Endothelial cell (in vitro differentiated cells): ENCODE data around the gene PTCHD1. TPM values are rescaled to one million over a fixed set of nuclear protein-coding genes. Genes with fewer than 3 reads are reported as not detected.

ENCODE experiments used
- DNase-seq: peaks from one replicate; pipeline ENCODE4 v3.0.0; 2021; ENCODE audit warnings: low spot score
- H3K27ac Mint-ChIP-seq: one replicate; pipeline ENCODE4 v1.8.0; 2021; ENCODE audit warnings: mixed read lengths, inconsistent platforms; ENCODE audit not compliant: unreplicated experiment
- H3K27me3 Mint-ChIP-seq: one replicate; pipeline ENCODE4 v1.8.0; 2021; ENCODE audit warnings: mild to moderate bottlenecking, moderate library complexity, mixed read lengths, inconsistent platforms; ENCODE audit not compliant: unreplicated experiment
- H3K36me3 Mint-ChIP-seq: one replicate; pipeline ENCODE4 v1.8.0; 2021; ENCODE audit warnings: mild to moderate bottlenecking, low read depth, mixed read lengths, inconsistent platforms; ENCODE audit not compliant: unreplicated experiment
- H3K4me1 Mint-ChIP-seq: one replicate; pipeline ENCODE4 v1.8.0; 2021; ENCODE audit warnings: mild to moderate bottlenecking, mixed read lengths, inconsistent platforms; ENCODE audit not compliant: unreplicated experiment
- H3K4me3 Mint-ChIP-seq: one replicate; pipeline ENCODE4 v1.8.0; 2021; ENCODE audit warnings: mild to moderate bottlenecking, mixed read lengths, inconsistent platforms; ENCODE audit not compliant: unreplicated experiment
- H3K9me3 Mint-ChIP-seq: one replicate; pipeline ENCODE4 v1.8.0; 2021; ENCODE audit warnings: mixed read lengths, inconsistent platforms; ENCODE audit not compliant: unreplicated experiment
- total RNA-seq: library from RNA; stranded (reverse); fragmentation: NEBNext Ultra II Directional; extraction: Animal tissue kit (Norgen Biotek cat#: 25700); gene quantifications from one replicate; pipeline ENCODE4 v1.2.1, GENCODE V29; 2021; ENCODE audit not compliant: unreplicated experiment
- TF ChIP-seq, protein P1 (sequence below): fragments of 200-600 bp; sonication (generic); IDR thresholded peaks from one replicate; pipeline ENCODE4 v1.5.0; 2021; ENCODE audit warnings: antibody characterized with exemption; ENCODE audit not compliant: unreplicated experiment

The PTCHD1 gene
- total RNA-seq, 1 donor from 2014 or later: 0.87 TPM

DNA sequence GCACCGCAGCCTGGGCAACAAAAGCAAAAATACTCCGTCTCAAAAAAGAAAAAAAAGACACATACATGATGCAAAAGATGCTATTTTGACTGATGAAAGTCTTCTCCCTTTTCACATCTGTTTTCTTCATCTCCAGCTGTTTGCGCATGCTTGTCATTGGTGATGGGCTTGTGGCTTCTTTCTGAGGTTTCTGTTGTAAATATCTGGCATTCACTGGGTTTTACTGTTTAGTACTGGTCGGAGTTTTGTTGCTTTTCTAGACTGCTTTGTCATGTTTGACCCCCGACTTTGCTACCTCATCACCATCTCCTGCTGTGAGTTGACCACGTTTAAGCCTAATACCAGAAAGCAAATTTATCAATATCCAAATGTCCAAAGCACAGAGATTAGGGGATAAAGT, 34.4 kb downstream of the PTCHD1 start:
- no peaks in the 10 kb centered on the region for H3K36me3 Mint-ChIP-seq
- H3K9me3 Mint-ChIP-seq: no peaks in the 10 kb centered on the region
- no peaks in the 10 kb centered on the region for H3K27me3 Mint-ChIP-seq
- H3K4me1 Mint-ChIP-seq: no peaks in the 10 kb centered on the region
- DNase-seq: no peak
- TF ChIP-seq, protein P1, sequence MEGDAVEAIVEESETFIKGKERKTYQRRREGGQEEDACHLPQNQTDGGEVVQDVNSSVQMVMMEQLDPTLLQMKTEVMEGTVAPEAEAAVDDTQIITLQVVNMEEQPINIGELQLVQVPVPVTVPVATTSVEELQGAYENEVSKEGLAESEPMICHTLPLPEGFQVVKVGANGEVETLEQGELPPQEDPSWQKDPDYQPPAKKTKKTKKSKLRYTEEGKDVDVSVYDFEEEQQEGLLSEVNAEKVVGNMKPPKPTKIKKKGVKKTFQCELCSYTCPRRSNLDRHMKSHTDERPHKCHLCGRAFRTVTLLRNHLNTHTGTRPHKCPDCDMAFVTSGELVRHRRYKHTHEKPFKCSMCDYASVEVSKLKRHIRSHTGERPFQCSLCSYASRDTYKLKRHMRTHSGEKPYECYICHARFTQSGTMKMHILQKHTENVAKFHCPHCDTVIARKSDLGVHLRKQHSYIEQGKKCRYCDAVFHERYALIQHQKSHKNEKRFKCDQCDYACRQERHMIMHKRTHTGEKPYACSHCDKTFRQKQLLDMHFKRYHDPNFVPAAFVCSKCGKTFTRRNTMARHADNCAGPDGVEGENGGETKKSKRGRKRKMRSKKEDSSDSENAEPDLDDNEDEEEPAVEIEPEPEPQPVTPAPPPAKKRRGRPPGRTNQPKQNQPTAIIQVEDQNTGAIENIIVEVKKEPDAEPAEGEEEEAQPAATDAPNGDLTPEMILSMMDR: no peak
- no peak overlapping the region for H3K4me3 Mint-ChIP-seq
- H3K27ac Mint-ChIP-seq: no peak overlapping the region

DNA sequence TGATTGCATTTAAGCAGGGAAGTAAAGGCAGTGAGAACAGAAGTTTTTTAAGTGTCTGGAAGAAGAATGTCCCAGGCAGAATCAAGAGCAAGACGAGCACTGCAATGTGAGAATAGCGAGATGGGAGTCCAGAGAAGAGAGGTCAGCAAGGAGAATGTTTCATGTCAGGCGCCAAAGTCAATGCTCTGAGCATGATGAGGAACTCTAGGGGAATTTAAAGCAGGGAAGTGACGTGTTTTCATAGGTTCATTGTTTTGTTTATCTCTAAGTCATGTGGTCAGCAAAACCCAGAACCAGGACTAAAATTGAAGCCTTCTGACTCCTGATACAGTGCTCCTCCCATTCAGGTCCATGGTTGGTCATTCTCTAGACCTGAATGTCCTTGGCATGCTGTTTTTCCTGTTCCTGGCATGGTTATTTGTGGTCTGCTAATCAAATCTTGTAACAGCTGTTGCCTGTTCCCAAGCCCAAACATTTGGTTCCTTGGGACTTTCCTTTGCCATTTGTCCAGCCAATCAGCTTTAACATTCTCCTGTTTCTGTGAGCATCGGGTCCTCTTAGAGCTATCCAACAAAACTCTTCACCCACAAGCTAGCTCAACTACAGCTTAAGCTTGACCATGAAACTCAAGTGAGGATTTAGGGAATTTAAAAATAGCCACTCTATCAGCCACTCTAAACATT, 37.7 kb downstream of the PTCHD1 start:
- H3K27ac Mint-ChIP-seq: no peak overlapping the region
- H3K27me3 Mint-ChIP-seq: no peaks in the 10 kb centered on the region
- no peak overlapping the region for H3K4me3 Mint-ChIP-seq
- no peak for DNase-seq
- peaks cover 5% of the 10 kb centered on the region for H3K4me1 Mint-ChIP-seq
- no peaks in the 10 kb centered on the region for H3K9me3 Mint-ChIP-seq
- TF ChIP-seq, protein P1: no peak
- no peaks in the 10 kb centered on the region for H3K36me3 Mint-ChIP-seq

DNA sequence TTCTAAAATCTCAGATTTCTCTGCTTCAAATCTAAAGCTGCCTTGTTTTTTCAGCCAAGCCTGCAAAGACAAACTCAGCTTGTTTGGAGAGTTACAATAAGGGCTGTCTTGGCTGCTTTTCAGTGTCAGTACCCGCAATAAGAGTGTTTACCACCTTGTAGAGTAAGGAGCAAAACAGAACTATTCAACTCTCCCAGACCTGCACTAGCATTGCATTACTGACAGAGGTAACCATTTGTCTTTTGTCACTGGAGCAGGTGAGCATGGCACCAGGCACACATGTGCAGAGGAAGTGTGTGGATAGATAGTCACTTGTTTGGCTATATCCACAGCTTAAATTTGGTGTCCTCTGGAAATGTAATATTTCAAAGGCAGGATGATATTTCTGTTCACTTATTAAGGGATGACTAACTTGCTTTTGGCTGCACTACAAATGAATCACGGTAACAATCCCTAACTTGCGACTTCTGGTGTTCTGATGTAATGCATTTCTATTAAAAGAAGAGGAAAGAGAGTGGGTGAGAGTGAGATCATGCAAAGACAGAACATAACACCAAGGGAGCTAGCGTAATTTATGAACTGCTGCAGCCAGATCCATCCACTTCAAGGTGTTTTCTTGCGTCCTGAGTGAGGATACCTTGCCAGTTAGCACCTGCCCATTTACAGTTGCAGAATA, 38.6 kb downstream of the PTCHD1 start:
- DNase-seq: no peak
- no peak overlapping the region for H3K27ac Mint-ChIP-seq
- TF ChIP-seq, protein P1: no peak

DNA sequence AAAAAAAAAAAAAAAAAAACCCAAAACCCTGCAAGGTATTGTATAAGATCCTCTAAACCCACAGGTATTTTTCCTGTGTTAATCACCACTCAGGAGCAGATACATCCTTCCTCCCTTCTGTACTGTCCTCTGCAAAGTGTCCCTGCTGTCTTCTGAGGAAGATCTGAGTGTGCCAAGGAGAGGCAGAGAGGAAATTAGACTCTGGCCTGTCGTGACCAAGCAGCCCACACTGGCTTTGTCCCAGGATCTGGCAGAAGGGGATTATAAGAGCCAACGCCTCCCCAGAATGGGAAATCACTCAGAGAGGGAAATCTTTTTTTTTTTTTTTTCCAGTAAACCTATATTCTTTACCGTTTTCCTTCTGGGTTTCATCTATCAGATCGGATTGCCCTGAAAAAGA, 39.6 kb downstream of the PTCHD1 start:
- Mint-ChIP-seq H3K4me1 (peaks cover 5% of the 10 kb centered on the region), H3K9me3 (no peaks in the 10 kb centered on the region), H3K27me3 (no peaks in the 10 kb centered on the region), H3K4me3 (no peak overlapping the region), H3K36me3 (no peaks in the 10 kb centered on the region), H3K27ac (no peak overlapping the region)
- DNase-seq: no peak
- TF ChIP-seq, protein P1: no peak

More for the DNA sequence above, 38.6 kb downstream of the PTCHD1 start:
- H3K9me3 Mint-ChIP-seq: no peaks in the 10 kb centered on the region
- no peaks in the 10 kb centered on the region for H3K27me3 Mint-ChIP-seq
- no peaks in the 10 kb centered on the region for H3K36me3 Mint-ChIP-seq
- peaks cover 5% of the 10 kb centered on the region for H3K4me1 Mint-ChIP-seq
- H3K4me3 Mint-ChIP-seq: no peak overlapping the region

- TF ChIP-seq, protein P1: no peak
- peaks cover 5% of the 10 kb centered on the region for H3K4me1 Mint-ChIP-seq
- H3K27ac Mint-ChIP-seq: no peak overlapping the region
- no peak for DNase-seq
- no peaks in the 10 kb centered on the region for H3K9me3 Mint-ChIP-seq
- no peak overlapping the region for H3K4me3 Mint-ChIP-seq
- no peaks in the 10 kb centered on the region for H3K27me3 Mint-ChIP-seq
- no peaks in the 10 kb centered on the region for H3K36me3 Mint-ChIP-seq
Observed at GRCh38 chrX:23376581-23376980, 41.9 kb downstream of the PTCHD1 start.
